Stimulated activated naive CD8-positive, alpha-beta T cell treated with anti-CD3 and anti-CD28 coated beads, Interleukin-15, amount 100 ng/mL, for 72 hours (primary cell): ENCODE results near the gene TMEM273.
A peak's percentile ranks its signal among the peaks of the same experiment; 100 is the strongest.

Experiments
- ATAC-seq: fragments of 150-1000 bp; cut with Tn5 transposase; 2 replicates; pipeline ENCODE4 v1.10.0; 2021; ENCODE audit warnings: mild to moderate bottlenecking, moderate library complexity
- DNase-seq, 2 donors: peaks; one replicate each; pipeline ENCODE4 v3.0.0; 2021 to 2022
- H3K27ac Mint-ChIP-seq, 2 donors: one replicate each; pipeline ENCODE4 v1.8.0; 2022; ENCODE audit warnings: mild to moderate bottlenecking in 2 of 2, mixed read lengths in 2 of 2, moderate library complexity in 2 of 2
- H3K27me3 Mint-ChIP-seq: one replicate; pipeline ENCODE4 v1.8.0; 2022; ENCODE audit warnings: mixed read lengths
- H3K4me1 Mint-ChIP-seq: one replicate; pipeline ENCODE4 v1.8.0; 2022; ENCODE audit warnings: mild to moderate bottlenecking, mixed read lengths
- H3K4me3 Mint-ChIP-seq, 2 donors: one replicate each; pipeline ENCODE4 v1.8.0; 2022; ENCODE audit warnings: mild to moderate bottlenecking in 2 of 2, mixed read lengths in 2 of 2, moderate library complexity in 1 of 2
- H3K9me3 Mint-ChIP-seq, 2 donors: one replicate each; pipeline ENCODE4 v1.8.0; 2022; ENCODE audit warnings: mixed read lengths in 2 of 2

The TMEM273 gene

DNA sequence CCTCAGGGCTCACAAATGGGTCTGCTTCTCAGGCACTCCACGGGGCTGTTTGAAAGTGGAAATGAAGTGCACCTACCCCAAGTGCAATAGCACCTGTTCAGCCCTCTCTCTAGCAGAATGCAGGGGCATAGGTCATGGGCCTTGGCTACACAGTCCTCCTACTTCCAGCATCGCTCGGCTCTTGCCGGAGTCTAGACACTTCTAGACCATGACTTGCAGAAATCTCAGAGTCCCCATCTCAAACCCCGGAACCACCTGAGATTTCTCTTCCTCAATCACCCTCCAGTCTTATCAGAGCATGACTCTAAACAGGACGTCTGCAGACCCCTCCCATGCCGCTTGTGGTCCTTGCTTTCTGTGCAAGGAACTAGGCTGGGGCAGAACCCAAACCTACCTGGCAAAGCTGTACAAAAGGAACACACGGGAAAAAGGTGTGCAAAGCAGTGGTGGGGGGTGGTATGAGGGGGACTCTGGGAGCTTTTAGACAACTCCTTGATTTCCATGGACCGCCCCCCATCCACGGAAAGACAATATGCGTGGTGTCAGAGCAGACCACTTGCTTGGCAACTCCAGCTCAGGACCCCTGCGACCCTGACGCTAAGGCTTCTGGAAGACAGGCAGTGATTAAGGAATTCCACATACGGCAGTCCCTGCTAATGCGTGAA, 13.8 kb downstream of the TMEM273 start:
- Mint-ChIP-seq H3K27me3 (peaks cover 27% of the 10 kb centered on the region), H3K4me3 (no peak overlapping the region), H3K9me3 (no peaks in the 10 kb centered on the region), H3K27ac (no peak overlapping the region), H3K4me1 (peaks cover 24% of the 10 kb centered on the region)
- DNase-seq (no peak), ATAC-seq (no peak)

DNA sequence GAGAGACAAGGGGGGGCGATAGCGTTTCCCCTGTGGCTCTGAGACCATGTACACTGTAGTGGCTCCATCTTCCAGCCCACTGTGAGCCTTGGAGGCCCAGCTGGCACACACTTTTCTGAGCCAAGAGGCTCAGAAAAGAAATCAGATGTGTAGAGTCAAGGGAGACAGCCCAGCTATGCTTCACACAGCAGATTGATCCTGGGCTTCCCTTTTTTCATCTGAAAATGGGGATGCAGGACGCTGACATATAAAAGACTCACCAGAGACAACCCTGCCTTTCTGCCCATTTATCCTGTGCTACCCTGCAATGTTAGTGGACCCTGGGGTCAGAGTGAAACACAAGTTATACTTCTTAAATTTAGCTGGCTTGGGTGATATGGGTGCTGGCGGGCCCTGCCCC, 14.3 kb downstream of the TMEM273 start:
- DNase-seq (no peak), ATAC-seq (no peak)
- peaks cover 24% of the 10 kb centered on the region for H3K4me1 Mint-ChIP-seq
- no peak overlapping the region for H3K4me3 Mint-ChIP-seq
- no peaks in the 10 kb centered on the region for H3K9me3 Mint-ChIP-seq
- H3K27ac Mint-ChIP-seq: no peak overlapping the region
- H3K27me3 Mint-ChIP-seq: peaks cover 26% of the 10 kb centered on the region

DNA sequence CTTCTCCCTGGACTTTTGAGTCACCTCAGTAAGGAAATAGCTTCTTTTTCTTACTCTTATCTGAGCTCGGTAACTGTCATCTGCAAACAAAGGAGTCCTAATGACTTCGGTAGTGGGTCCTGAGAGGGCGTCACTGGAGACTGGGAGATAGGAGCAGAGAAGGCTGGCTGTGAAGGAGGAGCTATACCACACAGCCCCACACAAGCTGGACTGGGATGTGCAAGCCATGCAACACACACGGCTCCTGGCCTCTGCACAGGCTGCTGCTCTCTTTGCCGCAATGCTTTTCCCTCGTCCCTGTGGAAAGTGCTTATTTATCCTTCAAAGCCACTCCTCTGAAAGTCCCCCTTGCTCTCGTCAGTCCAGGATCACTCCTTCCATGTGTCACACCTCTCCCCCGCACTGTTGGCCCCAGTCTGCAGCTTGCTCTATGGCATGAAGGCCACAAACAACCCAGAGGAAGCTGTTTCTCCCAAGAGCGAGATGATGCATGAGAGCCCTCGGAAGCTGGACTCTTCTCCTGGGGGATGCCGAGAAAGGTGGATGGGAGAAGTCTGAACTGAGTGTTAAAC, 14.9 kb downstream of the TMEM273 start:
- DNase-seq (no peak), ATAC-seq (no peak)
- no peak overlapping the region for H3K4me3 Mint-ChIP-seq
- H3K27me3 Mint-ChIP-seq: peaks cover 20% of the 10 kb centered on the region
- H3K4me1 Mint-ChIP-seq: peaks cover 23% of the 10 kb centered on the region
- H3K27ac Mint-ChIP-seq: no peak overlapping the region
- no peaks in the 10 kb centered on the region for H3K9me3 Mint-ChIP-seq

DNA sequence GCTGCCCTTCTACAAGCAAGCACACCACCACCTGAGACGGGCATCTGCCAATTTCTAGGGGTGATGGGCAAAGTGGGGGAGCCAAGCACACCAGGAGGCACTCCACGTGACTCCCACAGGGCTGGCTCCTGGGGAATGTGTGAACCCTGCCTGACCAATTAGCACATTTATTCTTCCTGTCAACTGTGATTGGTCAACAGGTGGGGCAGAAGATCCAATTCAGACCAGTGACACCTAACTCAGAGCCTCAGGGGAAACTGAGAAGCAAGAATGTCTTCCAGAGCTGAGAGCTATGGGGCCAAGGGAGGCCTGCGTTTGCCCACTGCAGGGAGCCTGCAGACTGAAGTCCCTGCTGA, 15.4 kb downstream of the TMEM273 start:
- H3K4me3 Mint-ChIP-seq: no peak overlapping the region
- DNase-seq (no peak), ATAC-seq (no peak)
- H3K9me3 Mint-ChIP-seq: no peaks in the 10 kb centered on the region
- H3K4me1 Mint-ChIP-seq: peaks cover 18% of the 10 kb centered on the region
- no peak overlapping the region for H3K27ac Mint-ChIP-seq
- H3K27me3 Mint-ChIP-seq: peaks cover 16% of the 10 kb centered on the region

DNA sequence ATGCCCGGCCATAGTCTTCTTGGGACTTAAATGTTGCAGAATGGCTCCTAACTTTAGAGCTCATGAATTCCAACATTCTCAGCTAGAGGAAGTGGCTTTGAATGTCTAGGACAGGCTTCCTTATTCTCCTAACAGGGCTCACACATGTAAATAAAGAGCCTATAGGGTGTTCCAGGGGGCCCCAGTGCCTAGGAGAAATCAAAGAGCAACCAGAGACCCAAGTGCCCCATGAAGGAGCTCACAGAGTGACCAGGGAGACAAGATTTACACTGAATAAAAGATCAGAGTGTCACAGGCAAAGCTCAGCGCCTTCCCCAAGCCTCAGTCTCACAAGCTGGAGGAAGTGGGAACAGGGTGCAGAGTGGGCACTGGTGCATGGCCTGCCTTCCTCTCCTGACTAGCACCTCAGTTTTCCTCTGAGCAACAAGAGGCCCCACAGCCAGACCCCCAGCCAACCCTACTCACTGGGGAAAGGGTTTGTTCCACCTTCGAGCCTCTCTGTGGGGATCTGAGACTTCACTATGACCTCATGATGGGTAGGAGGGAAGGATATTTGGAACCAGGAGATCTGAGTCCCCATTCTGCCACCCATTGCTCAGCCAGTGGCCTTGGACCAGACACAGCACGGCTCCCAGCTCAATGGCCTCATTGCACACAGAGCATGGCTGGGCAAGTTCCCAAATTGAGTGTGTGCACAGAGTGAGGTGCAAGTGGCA, 16.0 kb downstream of the TMEM273 start:
- no peak for ATAC-seq

DNA sequence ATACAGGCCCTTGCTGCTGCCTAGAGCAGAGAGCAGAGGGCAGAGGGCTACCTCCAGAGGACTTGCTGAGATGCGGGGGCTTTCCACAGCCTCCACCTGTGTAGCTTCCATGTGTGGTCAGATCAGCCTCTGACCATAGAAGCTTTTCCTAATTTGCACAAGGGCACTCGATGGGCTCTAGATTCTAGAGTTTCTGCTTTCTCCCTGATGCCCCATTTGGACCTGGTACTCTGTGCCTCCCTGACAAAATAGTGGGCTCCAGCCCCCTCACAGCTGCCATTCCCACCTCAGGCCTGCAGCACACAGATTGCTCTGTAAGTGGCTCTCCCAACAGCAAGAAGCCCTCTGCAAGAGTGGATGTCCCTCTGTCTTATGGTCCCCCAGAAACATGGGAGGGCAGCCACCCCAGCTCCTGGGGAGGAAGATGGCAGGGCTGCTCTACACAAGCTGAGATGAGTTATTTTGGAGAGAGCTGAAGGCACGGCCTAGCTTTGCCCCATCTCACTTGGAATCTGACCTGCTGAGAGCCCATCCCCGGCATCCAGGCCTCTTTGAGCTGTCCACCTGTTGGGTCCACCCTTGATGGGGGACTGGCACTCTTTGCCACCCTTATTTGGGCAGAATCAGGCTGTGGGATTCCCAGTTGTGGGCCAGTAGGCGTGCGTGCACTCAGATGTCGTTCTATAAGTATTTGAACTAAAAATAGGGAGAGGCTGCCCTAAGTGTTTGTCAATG, 16.7 kb downstream of the TMEM273 start:
- no peaks in the 10 kb centered on the region for H3K9me3 Mint-ChIP-seq
- ATAC-seq (no peak), DNase-seq (no peak)
- no peak overlapping the region for H3K4me3 Mint-ChIP-seq
- H3K27ac Mint-ChIP-seq: no peak overlapping the region
- peaks cover 16% of the 10 kb centered on the region for H3K27me3 Mint-ChIP-seq
- H3K4me1 Mint-ChIP-seq: peaks cover 5% of the 10 kb centered on the region

More for the DNA sequence above, 16.0 kb downstream of the TMEM273 start:
- H3K9me3 Mint-ChIP-seq: no peaks in the 10 kb centered on the region
- H3K4me3 Mint-ChIP-seq: no peak overlapping the region
- H3K27ac Mint-ChIP-seq: peak overlapping the region in 1 of 2 donors; percentile 61
- peaks cover 12% of the 10 kb centered on the region for H3K4me1 Mint-ChIP-seq
- peaks cover 16% of the 10 kb centered on the region for H3K27me3 Mint-ChIP-seq
- DNase-seq: no peak

DNA sequence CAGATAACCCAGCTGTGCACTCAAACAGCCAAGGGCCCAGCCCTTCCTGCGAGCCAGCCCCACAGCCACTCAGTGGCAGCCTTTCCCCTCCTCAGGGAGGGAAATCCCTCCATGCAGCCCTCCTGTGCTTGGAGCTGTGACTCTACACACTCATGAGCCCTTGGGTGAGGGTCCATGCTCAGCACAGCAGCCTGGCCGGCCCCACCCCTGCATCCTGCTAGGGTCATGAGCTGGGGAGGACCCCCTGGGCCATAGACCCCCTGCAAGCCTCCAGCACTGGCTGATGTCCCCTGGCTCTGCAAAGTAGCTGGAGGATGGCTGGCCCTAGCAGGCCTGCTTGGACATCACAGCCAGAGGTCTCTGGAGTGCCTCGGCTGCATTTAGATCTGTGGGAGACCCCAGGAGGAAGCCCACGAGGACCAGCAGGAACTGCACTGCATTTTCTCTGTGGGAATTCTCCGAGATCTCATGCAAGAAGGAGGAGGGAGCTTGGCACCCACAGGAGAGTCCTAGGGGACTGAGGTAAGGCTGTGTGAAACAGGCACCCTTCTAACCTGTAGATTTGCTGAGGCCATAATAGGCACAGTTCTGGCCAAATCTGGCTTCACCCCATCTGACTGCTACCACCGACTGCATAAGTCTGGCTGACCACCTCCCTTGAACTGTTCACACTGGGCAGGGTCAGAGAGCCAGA, 17.4 kb downstream of the TMEM273 start:
- H3K9me3 Mint-ChIP-seq: no peaks in the 10 kb centered on the region
- no peak overlapping the region for H3K4me3 Mint-ChIP-seq
- H3K27ac Mint-ChIP-seq: peak overlapping the region in 1 of 2 donors; percentile 37
- H3K27me3 Mint-ChIP-seq: peaks cover 16% of the 10 kb centered on the region
- ATAC-seq (no peak), DNase-seq (no peak)
- no peaks in the 10 kb centered on the region for H3K4me1 Mint-ChIP-seq

DNA sequence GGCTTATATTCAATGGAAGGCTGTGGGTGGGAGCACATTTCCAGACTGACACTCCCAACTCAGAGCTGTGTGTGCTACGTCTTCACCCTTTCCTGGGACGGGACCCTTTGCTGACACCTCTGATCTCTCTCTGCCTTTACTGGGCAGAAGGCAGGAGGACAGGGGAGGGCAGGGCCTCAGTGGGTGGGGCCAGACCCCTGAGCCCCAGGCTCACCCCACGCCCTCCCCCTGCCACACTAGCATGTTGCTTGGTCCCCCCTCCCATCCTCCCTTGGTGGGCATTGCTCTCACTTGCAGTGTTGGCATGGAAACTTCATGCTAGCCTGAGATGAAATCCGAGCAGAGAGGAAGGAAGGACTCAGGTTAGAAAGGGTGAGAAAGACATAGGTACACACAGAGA, 18.4 kb downstream of the TMEM273 start:
- Mint-ChIP-seq H3K27ac (no peak overlapping the region), H3K27me3 (peaks cover 10% of the 10 kb centered on the region), H3K9me3 (no peaks in the 10 kb centered on the region), H3K4me1 (peaks cover 2% of the 10 kb centered on the region), H3K4me3 (no peak overlapping the region)
- ATAC-seq (no peak), DNase-seq (no peak)

DNA sequence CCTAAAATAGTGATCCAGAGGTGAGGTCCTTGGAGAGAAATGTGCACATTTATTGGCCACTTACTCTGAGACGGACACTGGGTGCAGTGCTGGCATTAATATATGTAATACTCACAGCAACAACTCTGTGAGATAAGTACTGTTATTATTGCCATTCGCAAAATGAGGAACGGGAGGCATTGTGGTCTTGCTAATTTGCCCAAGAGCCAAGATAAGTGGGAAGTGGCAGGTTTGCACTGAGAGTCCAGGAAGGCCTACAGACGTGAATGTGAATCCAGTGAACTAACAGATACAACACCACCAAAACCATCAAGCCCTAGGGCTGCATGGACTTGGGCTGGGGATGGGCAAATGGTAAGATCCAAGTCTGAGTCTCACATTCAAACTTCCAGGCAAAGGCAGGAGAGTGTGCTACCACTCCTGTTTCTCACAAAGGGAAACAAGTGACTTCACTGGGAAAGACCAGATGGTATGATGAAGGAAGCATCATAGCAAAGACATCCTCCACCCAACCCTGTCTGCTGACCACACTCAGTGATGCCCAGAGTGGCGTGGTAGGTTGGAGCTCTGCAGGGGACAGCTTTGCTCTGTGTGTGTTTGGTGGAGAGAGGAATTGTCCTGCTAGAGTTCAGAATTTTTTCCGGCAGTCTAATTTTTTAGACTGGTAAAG, 19.2 kb downstream of the TMEM273 start:
- Mint-ChIP-seq H3K9me3 (no peaks in the 10 kb centered on the region), H3K4me3 (no peak overlapping the region), H3K4me1 (peaks cover 8% of the 10 kb centered on the region), H3K27ac (no peak overlapping the region), H3K27me3 (peaks cover 11% of the 10 kb centered on the region)
- DNase-seq: no peak
- no peak for ATAC-seq

DNA sequence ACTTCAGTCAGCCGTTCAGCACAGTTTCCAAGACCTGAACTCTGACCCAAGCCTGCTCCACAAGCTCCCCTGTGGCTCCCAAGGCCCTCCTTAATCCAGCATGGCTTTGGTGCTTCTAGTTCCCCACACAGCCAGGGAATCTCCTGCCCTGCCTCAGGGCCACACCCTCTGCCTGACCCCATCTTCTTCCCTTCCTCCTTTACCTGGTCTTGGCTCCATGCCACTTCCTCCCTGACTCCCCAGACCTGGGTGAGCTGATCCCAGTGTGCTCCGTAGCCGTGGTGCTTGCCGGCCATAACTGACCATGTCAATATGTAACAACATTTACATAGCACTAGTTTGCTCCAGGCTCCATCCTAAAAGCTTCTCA, 20.0 kb downstream of the TMEM273 start:
- peaks cover 8% of the 10 kb centered on the region for H3K4me1 Mint-ChIP-seq

DNA sequence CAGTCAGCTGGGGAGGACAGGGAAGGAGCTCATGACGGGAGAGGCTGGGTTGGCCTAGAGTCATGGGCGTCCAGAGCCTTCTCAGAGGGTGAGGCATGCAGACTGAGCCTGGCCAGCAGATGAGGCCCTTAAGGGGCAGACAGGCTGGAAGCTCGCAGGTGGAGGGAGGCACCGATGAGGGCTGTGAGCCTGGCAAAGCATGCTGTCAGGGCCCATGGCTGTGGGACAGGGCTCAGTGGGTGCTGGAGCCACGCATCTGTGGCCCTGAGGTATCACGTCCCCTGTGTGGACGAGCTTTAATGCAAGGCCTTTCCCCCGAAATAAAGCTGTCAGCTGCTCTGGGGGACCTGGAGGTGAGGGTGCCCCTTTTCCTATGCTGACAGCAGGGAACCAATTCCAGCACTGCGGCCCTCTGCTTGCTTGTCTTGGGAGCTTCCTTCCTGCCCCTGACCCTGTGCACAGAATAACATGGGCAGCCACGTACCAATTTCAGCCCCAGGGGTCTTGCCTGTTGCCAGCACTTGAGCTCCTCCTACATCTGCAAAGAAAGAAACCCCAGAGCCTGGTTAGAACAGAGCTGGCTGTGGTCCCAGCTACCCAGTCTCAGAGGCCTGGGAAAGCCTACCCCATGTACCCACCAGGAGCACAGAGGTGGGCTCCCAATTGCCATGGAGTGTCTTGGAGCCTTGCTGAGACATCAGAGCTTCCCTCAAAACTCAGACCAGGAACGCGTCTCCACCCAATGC, 20.6 kb downstream of the TMEM273 start:
- Mint-ChIP-seq H3K27ac (peak overlapping the region in 1 of 2 donors; percentile 36), H3K4me3 (no peak overlapping the region), H3K27me3 (peaks cover 12% of the 10 kb centered on the region), H3K4me1 (peaks cover 8% of the 10 kb centered on the region), H3K9me3 (no peaks in the 10 kb centered on the region)
- no peak for ATAC-seq
- DNase-seq: no peak

More for the DNA sequence above, 20.0 kb downstream of the TMEM273 start:
- Mint-ChIP-seq H3K27ac (no peak overlapping the region), H3K9me3 (no peaks in the 10 kb centered on the region), H3K27me3 (peaks cover 12% of the 10 kb centered on the region), H3K4me3 (no peak overlapping the region)
- ATAC-seq (no peak), DNase-seq (no peak)

DNA sequence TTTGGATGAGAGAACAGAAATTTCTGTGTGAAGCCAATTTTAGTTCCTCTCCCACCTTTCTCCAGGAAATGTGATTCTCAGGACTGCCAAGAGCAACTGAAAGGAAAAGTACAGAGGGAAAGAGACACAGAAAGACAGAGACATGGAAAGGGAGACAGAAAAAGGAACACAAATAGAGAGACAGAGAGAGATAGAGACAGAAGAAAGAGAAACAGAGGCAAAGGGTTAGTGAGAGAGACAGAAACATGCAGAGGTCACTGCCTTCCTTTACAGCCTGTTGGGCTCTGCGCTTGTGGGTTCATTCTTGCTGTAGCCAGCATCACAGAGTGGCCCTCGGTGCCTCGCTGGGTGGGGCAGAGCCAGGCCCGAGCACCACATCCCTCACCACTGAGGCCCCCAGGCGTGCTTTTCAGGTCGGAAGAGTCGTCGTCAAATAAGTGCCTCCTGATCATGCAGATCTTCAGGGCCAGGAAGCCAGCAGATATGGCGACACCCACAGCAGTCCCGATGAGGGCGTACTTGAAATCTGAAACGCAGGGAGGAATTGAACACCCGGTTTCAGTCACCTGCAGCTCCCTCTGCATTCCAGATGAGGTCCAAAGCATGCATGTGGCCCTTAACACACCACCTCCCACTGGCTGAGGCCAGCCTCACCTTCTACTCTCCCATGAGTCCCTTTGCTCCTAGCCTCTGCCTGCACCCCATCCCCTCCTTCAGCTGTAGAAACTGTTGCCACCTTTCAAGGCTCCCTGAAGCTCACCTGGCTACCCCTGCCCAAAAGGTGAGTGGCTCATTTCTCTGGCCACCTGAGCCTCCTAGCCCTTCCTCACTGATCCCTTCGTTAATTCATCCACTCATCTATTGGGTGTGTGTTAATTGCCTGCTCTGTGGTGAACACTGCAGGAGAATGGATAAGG, 21.4 kb downstream of the TMEM273 start:
- H3K27ac Mint-ChIP-seq: peak overlapping the region in 1 of 2 donors; percentile 17
- H3K4me3 Mint-ChIP-seq: no peak overlapping the region
- peaks cover 17% of the 10 kb centered on the region for H3K27me3 Mint-ChIP-seq
- no peaks in the 10 kb centered on the region for H3K9me3 Mint-ChIP-seq
- no peak for ATAC-seq
- DNase-seq: no peak
- H3K4me1 Mint-ChIP-seq: peaks cover 8% of the 10 kb centered on the region

DNA sequence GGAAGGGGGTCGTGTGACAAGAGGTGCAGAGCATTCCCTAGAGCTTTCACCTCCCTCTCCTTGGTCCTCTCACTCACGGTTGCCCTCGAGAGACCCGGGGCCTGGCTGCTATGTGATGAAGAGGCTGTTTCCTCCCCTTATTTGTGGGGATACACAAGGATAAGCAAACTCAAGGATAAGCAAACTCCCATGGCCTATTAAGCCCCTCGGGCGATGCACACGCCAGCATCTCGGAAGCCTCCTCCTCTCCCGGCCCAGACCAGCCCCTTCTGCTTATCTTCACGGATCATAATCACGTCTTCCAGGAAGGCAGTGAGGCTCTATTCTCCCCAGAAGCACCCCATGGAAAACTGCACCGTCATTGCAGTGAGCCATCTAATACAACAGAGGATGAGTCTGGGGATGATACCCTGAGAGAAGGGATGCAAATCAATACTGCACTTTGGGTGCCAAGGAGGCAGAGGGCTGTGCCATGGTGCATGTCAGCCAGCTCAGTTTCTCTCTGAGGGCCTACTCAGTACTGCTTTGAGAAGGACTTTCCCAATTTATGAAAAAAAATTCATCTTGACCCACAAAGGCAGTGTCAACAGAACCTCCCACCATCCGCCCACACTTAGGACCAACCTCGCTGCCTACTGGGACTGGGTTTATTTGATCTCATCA, 22.2 kb downstream of the TMEM273 start:
- no peaks in the 10 kb centered on the region for H3K9me3 Mint-ChIP-seq
- DNase-seq (no peak), ATAC-seq (no peak)
- peaks cover 8% of the 10 kb centered on the region for H3K4me1 Mint-ChIP-seq
- H3K27me3 Mint-ChIP-seq: peaks cover 22% of the 10 kb centered on the region
- H3K27ac Mint-ChIP-seq: no peak overlapping the region
- no peak overlapping the region for H3K4me3 Mint-ChIP-seq
